ENCODE results near the gene ZNF497. TPM values are rescaled to one million over a fixed set of nuclear protein-coding genes. Genes with fewer than 3 reads are reported as not detected.

Gene ZNF497
- total and polyA plus RNA-seq, 2 of the 8 experiments (the other 6 are each of a cell fraction or from before 2014, with no cell fraction given), result 0.93 to 1.4 TPM

DNA sequence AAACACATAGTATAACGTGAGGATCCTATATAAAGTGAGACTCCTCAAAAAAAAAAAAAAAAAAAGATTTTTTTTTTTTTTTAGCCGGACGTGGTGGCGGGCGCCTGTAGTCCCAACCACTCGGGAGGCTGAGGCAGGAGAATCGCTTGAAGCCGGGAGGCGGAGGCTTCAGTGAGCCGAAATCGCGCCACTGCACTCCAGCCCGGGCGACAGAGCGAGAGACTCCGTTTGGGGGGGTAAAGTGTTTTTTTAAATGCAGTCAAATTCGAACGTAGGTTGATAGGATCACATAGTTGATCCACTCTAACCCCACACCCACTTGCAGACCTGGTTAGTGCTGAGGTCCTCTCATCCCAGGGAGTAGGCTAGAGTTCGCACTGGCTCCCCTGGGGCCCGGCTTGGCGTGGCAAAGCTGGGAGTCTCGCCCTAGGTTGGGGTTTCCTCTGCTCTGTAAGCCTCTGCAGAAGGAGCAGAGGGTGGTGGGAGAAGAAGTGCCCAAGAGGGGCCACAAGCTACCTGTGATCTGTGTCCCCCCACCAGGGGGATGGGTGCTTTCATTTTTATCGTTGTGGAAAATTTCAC, 39.4 kb upstream of the ZNF497 start:
- POLR2A ChIA-PET (ENCODE audit: partially characterized antibody), result interaction anchor here (0.6 to 1.0 kb wide), 3 partner anchors 12 to 611 kb away, joined by 3 to 5 read pairs (median 3); no protein-coding TSS in a partner anchor
- H4K5ac ChIP-seq (ENCODE audit: insufficient read length, low read depth, low read length), result no peak overlapping the region
- no peak overlapping the region for H3K18ac ChIP-seq (ENCODE audit: extremely low read depth, low read length)
- peak overlapping the region; percentile 75 to 84 (median 78) for H3K4me3 ChIP-seq (ENCODE audit: extremely low read depth in 1 of 4, insufficient read depth in 2 of 4, low read depth in 3 of 4, low read length in 4 of 4)
- no peak overlapping the region for H2BK5ac ChIP-seq (ENCODE audit: low read depth, low read length)
- H2BK12ac ChIP-seq (ENCODE audit: low read depth, low read length), result 0 out of 2 replicates have a peak overlapping the region, but pooled peaks have one; percentile 27
- 62% methylated on average over 18 of the region's 23 CpGs; no CpG with 5 or more reads in 1 of the 2 experiments for WGBS, 2 experiments (ENCODE audit: extremely low coverage in 1 of 2, insufficient coverage in 1 of 2, insufficient read length in 1 of 2, insufficient replicate concordance in 2 of 2, low coverage in 1 of 2, low lambda C conversion rate in 2 of 2, missing lambda C conversion rate in 1 of 2)
- no peak overlapping the region for H3K56ac ChIP-seq (replicated peaks; ENCODE audit: insufficient read length, low read depth, low read length)
- H3K9ac ChIP-seq (replicated peaks in 1 of 4; ENCODE audit: extremely low read depth in 1 of 4, low read depth in 3 of 4, low read length in 3 of 4), result no peak overlapping the region
- H2AFZ ChIP-seq (ENCODE audit: low read length), result no peak overlapping the region
- FAIRE-seq (no peak), DNase-seq (ENCODE audit: low read depth in 1 of 2, low spot score in 2 of 2) (no peak)
- H2BK20ac ChIP-seq (ENCODE audit: low read length), result no peak overlapping the region
- no peaks in the 10 kb centered on the region for H3K79me2 ChIP-seq (ENCODE audit: control insufficient read depth in 1 of 2, insufficient read depth in 2 of 2, low read length in 2 of 2)
- no peak overlapping the region for H2BK15ac ChIP-seq (ENCODE audit: low read length)
- H3K4ac ChIP-seq (replicated peaks; ENCODE audit: insufficient read length, low read depth, low read length), result peak overlapping the region; percentile 69
- no peaks in the 10 kb centered on the region for H3K9me3 ChIP-seq (ENCODE audit: insufficient read depth in 2 of 2, low read depth in 1 of 2, low read length in 1 of 2)
- H3K4me2 ChIP-seq (ENCODE audit: insufficient read depth in 1 of 2, low read depth in 2 of 2, low read length in 2 of 2), result peak overlapping the region; percentile 50 to 68
- no peak overlapping the region for H3K14ac ChIP-seq (ENCODE audit: insufficient read length)
- H3K27me3 ChIP-seq (replicated peaks in 1 of 4; ENCODE audit: control insufficient read depth in 3 of 4, extremely low read depth in 1 of 4, insufficient read depth in 3 of 4, low read length in 3 of 4), result peaks cover under 1 to 16% (median 8%) of the 10 kb centered on the region in 4 experiments; a peak in 6 of 7 replicates
- H4K8ac ChIP-seq (ENCODE audit: extremely low read depth, insufficient read depth, low read length), result no peak overlapping the region; the same call in 1 of the 2 replicates
- CTCF ChIA-PET (ENCODE audit: partially characterized antibody), result no interaction called here
- H3K79me1 ChIP-seq (ENCODE audit: low read depth, low read length), result no peaks in the 10 kb centered on the region; the same call in 1 of the 2 replicates
- H2AK5ac ChIP-seq (ENCODE audit: low read depth, low read length), result no peak overlapping the region
- H3K23ac ChIP-seq (ENCODE audit: insufficient read length), result no peak overlapping the region
- H3K27ac ChIP-seq (ENCODE audit: low read depth, low read length), result no peak overlapping the region
- H3K36me3 ChIP-seq (ENCODE audit: control insufficient read depth in 2 of 4, insufficient read depth in 4 of 4, low read length in 3 of 4), result no peaks in the 10 kb centered on the region
- H4K91ac ChIP-seq (replicated peaks; ENCODE audit: insufficient read length, low read length), result no peak overlapping the region
- TF ChIP-seq HDAC2 (IDR thresholded peaks at IDR 0.05; ENCODE audit: borderline replicate concordance in 1 of 2, low read depth in 2 of 2, low read length in 2 of 2), result 0 out of 4 replicates have a peak, but pooled peaks of 1 of the 2 experiments have one; percentile 11
- no peak for TF ChIP-seq RBBP5 (IDR thresholded peaks at IDR 0.05; ENCODE audit: borderline replicate concordance, low read depth, low read length)
- H3K23me2 ChIP-seq (ENCODE audit: low read depth, low read length), result peaks cover 5% of the 10 kb centered on the region
- H4K20me1 ChIP-seq (replicated peaks in 1 of 2; ENCODE audit: control insufficient read depth in 1 of 2, insufficient read depth in 2 of 2, low read length in 2 of 2), result peaks cover 0 to 1% of the 10 kb centered on the region in 2 experiments
- H2BK120ac ChIP-seq (replicated peaks; ENCODE audit: low read depth, low read length), result no peak overlapping the region
- peaks cover 0 to 17% (median 9%) of the 10 kb centered on the region in 4 experiments; a peak in 4 of 7 replicates for H3K4me1 ChIP-seq (replicated peaks in 1 of 4; ENCODE audit: control insufficient read depth in 3 of 4, insufficient read depth in 4 of 4, low read length in 3 of 4)

Data from H1 (cell line).